Fibroblast of villous mesenchyme (primary cell): ENCODE results near the gene RASD1. TPM values are rescaled to one million over a fixed set of nuclear protein-coding genes. Genes with fewer than 3 reads are reported as not detected.

Experiments used
- DNase-seq: peaks from one replicate; pipeline ENCODE4 v3.0.0-alpha.2; 2010; ENCODE audit warnings: low read depth
- H3K4me3 ChIP-seq: 2 replicates; pipeline ENCODE4 v1.5.1; 2011; ENCODE audit warnings: low read depth, mild to moderate bottlenecking, low read length
- total RNA-seq: library from RNA; depleted of rRNA; stranded (reverse); fragments of >200 nt; gene quantifications from 2 replicates; pipeline ENCODE4 v1.2.3, GENCODE V29; 2012
- TF ChIP-seq, protein P1 (sequence below): IDR thresholded peaks from 2 replicates; pipeline ENCODE4 v1.5.1; 2012; ENCODE audit warnings: low read depth, mild to moderate bottlenecking, low read length; ENCODE audit not compliant: insufficient read depth

RASD1 gene
- total RNA-seq, 1 donor, result 0.86 TPM

DNA sequence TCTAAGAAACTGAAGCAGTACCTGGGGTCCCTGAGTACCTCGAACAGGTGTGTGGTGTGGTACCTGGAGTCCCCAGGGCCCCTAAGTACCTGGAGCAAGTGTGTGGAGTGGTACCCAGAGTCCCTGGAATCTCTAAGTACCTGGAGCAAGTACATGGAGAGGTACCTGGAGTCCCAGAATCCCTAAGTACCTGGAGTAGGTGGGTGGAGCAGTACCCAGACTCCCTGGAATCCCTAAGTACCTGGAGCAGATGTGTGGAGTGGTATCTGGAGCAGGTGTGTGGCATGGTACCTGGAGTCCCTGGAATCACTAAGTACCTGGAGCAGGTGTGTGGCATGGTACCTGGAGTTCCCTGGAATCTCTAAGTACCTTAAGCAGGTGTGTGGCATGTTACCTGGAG lies 41.9 kb downstream of the RASD1 start:
- TF ChIP-seq, protein P1, sequence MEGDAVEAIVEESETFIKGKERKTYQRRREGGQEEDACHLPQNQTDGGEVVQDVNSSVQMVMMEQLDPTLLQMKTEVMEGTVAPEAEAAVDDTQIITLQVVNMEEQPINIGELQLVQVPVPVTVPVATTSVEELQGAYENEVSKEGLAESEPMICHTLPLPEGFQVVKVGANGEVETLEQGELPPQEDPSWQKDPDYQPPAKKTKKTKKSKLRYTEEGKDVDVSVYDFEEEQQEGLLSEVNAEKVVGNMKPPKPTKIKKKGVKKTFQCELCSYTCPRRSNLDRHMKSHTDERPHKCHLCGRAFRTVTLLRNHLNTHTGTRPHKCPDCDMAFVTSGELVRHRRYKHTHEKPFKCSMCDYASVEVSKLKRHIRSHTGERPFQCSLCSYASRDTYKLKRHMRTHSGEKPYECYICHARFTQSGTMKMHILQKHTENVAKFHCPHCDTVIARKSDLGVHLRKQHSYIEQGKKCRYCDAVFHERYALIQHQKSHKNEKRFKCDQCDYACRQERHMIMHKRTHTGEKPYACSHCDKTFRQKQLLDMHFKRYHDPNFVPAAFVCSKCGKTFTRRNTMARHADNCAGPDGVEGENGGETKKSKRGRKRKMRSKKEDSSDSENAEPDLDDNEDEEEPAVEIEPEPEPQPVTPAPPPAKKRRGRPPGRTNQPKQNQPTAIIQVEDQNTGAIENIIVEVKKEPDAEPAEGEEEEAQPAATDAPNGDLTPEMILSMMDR, result no peak
- no peak for DNase-seq

DNA sequence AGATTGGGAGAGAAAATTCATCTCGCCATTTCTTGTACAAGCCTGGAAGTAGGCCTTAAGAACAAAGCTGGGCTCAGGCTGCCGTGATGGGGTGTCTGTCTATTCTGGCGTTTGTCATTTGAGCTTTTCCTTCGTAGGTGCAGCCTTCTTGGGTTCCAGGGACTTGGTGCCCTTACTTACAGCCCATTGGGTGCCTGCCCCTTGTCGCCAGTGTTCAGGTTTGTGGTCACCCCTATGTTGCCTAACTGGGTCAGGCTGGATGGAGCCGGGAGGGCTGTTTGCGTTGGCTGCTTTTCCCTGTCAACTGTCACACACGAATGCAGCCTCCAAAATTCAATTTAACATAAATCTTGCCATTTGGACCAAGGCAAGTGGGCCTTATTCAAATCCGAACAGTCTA lies 43.1 kb downstream of the RASD1 start:
- DNase-seq, result no peak
- H3K4me3 ChIP-seq, result no peak overlapping the region
- TF ChIP-seq, protein P1, result no peak

More for the DNA sequence above, 41.9 kb downstream of the RASD1 start:
- H3K4me3 ChIP-seq, result no peak overlapping the region

DNA sequence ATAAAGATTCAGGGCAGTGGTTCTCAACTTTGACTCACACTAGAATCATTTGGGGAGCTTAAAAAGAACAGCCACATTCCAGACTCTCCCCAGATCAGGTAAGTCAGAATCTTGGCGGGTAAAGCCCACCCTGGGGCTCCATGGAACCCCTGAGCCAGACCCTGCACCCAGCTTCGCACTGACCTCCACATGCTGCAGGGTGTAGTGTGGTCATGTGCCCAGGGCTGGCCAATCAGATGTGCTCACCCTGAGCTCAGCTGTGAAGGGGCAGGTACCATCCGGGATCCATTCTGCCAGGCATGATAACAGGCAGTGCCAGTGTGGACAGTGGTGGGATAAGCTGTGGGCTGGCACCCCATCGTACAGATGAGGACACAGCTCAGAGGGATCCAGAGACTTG lies 47.5 kb downstream of the RASD1 start:
- no peak for DNase-seq
- TF ChIP-seq, protein P1, result no peak
- no peak overlapping the region for H3K4me3 ChIP-seq

DNA sequence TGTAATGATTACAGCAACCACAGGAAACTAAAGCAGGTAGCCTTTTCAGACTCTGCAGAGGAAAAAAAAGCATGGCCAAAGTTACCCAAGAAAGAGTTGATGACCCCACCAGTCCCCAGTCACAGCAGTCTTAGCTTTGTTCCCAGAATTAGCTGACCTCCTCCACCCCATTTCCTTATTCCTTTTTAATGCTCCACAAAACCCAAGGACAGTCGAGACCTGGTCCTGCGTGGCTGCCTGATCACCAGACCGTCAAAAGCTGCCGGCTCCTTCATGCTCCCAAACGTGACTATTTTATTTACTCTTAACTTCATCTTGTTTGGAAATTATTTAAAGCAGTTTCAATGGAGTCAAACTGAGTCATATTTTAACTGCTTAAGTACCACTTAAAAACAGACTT lies 48.1 kb downstream of the RASD1 start:
- peak; percentile 38 for DNase-seq
- no peak overlapping the region for H3K4me3 ChIP-seq
- TF ChIP-seq, protein P1, result no peak

DNA sequence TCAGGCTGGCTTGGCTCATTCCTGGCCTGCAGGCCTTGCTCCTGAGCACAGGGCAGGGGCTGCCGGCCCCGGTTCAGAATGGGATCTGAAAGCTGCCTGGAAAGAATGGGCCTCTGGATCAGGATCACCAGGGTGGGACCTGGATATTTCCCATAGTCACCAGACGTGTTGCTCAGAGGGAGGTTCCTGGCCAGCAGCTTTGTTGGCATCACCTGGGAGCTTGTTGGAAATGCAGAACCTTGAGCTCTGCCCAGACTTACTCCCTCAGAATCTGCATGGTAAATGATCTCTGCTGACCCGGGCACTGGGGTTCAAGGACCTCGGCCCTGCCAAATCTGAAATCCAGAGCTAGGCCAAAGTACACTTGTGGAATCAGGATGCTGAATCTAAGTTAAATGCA lies 48.9 kb downstream of the RASD1 start:
- TF ChIP-seq, protein P1, result no peak
- no peak for DNase-seq
- H3K4me3 ChIP-seq, result no peak overlapping the region

DNA sequence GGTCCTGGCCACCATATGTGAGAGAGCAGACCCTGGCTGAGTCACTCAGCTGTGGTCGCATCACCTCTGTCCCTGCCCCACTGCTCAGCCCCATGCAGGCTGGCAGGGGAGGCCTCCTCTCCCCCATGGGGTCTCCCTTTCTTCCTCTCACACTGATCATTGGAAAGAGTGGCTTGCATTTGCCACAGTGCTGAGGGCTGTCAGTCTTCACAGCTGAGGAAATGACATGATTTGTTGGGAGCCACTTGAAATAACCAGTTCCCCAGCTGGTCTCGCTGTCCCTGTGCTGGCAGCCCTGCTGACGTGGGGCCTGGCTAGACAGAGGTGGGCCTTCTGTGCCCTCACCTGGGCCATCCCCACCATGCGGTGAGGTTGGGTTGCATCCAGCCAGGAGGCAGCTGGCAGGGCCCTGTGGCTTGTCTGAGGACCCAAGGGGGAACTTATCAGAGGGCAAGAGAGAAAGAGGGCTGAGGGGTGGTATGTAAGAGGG lies 49.5 kb downstream of the RASD1 start:
- no peak for DNase-seq
- TF ChIP-seq, protein P1, result no peak
- no peak overlapping the region for H3K4me3 ChIP-seq

DNA sequence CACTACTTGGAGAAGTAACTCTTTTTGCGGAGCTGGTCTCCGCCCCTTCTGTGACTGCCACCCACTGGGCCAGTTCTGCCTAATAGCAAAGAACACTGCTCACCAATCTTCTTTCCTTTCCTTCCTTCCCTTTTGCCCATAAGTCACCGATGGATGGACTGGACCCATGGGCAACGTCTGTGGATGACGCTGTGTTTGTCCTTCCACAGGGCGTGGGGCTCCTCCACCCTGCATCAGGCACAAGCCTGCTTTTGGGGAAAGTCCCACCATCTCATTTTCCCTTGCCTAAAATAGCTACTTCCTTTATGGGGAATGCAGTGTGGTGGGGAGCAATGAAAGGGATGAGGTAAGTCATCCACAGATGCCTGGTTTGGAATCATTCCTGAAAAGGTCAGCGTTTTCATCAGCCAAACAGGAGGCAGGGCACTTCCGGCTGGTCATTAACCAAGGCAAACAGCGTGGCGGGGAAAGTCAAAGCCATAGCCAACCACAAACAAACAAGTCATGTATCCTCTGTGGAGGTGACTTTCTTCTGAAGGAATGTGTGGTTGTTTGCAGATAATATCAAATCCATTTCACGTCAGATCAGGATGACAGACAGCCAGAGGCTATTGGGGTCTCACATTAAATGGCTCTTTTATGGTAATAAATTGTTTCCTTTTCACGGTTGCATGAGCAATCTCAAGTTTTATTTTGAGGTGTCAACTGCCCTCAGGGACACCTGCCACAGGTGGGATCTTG lies 50.1 kb downstream of the RASD1 start:
- H3K4me3 ChIP-seq, result no peak overlapping the region
- peak; percentile 95 for DNase-seq
- TF ChIP-seq, protein P1, result no peak
